ENCODE data around the gene PDCD1. TPM values are rescaled to one million over a fixed set of nuclear protein-coding genes. Genes with fewer than 3 reads are reported as not detected.
A peak's percentile ranks its signal among the peaks of the same experiment; 100 is the strongest.

PDCD1 gene
- total RNA-seq, 4 donors from 2014 or later, result 1.2 to 2.5 (median 1.5) TPM

DNA sequence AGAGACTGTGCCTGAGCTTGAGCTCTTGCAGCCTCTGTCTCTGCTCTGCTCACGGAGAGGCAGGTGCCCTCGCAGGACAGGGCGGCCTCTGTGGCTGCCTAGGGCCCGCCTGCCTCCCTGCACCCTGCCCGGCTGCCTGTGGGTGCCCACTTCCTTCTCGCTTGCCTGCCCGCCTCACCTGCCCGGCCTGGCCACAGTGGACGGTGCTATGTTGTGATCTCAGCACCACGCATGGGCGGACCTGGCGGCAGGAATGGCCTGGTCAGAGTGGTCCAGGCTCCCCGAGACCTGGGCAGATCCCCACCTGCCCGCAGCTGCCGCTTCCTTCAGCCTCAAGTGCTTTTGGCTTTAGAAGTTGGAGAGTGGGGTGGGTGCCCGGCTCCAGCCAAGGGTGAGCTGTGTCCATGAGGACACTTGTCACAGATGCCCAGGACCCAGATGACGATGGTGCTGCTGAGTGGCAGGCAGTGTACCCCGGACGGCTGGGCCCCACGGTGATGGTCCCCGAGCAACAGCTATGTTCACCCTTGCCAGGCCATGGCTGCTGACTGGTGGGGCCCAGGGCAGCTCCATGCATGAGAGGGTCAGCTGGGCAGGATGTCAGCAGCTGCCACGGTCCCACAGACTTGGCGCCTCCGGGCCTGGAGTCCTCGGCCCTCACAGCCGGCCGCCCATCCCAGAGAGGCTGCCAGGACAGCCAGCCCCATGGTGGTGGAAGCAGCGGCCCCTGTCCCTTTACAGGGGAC, 36.2 kb upstream of the PDCD1 start:
- 60 to 77% methylated on average over 1 to 4 of the region's 28 CpGs for WGBS, 2 donors
- H3K4me1 ChIP-seq, result peaks cover 43 to 76% (median 44%) of the 10 kb centered on the region in 3 donors
- intact Hi-C loops (cut with DNase I), result no loop called here

GRCh38 chr2:241894056-241894641, 35.5 kb upstream of the PDCD1 start:
- 70 to 92% methylated on average over 4 to 9 of the region's 23 CpGs for WGBS, 2 donors
- DNase-seq, result no peak
- Histone ChIP-seq H3K36me3 (no peaks in the 10 kb centered on the region), H3K4me3 (no peak overlapping the region), H3K9me3 (no peaks in the 10 kb centered on the region), H3K4me1 (peaks cover 39 to 68% (median 40%) of the 10 kb centered on the region in 3 donors), H3K27ac (peak overlapping the region in 3 of 4 donors; percentile 14 to 82 (median 75)), H3K27me3 (no peaks in the 10 kb centered on the region)
- TF ChIP-seq POLR2A (IDR thresholded peaks at IDR 0.05) (no peak), CTCF (IDR thresholded peaks at IDR 0.05) (no peak)
- intact Hi-C loops (cut with DNase I), result no loop called here

More for the DNA sequence above, 36.2 kb upstream of the PDCD1 start:
- Histone ChIP-seq H3K4me3 (no peak overlapping the region), H3K27me3 (no peaks in the 10 kb centered on the region), H3K36me3 (no peaks in the 10 kb centered on the region), H3K27ac (peak overlapping the region in 3 of 4 donors; percentile 58 to 82 (median 75)), H3K9me3 (no peaks in the 10 kb centered on the region)
- no peak for DNase-seq
- TF ChIP-seq POLR2A (IDR thresholded peaks at IDR 0.05) (no peak), CTCF (IDR thresholded peaks at IDR 0.05) (no peak)

- intact Hi-C loops (cut with DNase I), result no loop called here
- TF ChIP-seq CTCF (IDR thresholded peaks at IDR 0.05) (no peak), POLR2A (IDR thresholded peaks at IDR 0.05) (no peak)
- Histone ChIP-seq H3K4me3 (no peak overlapping the region), H3K36me3 (no peaks in the 10 kb centered on the region), H3K9me3 (no peaks in the 10 kb centered on the region), H3K27ac (no peak overlapping the region), H3K4me1 (peaks cover 36 to 60% (median 36%) of the 10 kb centered on the region in 3 donors), H3K27me3 (no peaks in the 10 kb centered on the region)
- WGBS, 2 donors, result 79 to 96% methylated on average over 7 to 10 of the region's 16 CpGs
- no peak for DNase-seq
Observed at GRCh38 chr2:241893265-241893664, 34.6 kb upstream of the PDCD1 start.

- Histone ChIP-seq H3K27ac (peak overlapping the region; percentile 35 to 78 (median 64)), H3K4me3 (no peak overlapping the region), H3K36me3 (no peaks in the 10 kb centered on the region), H3K9me3 (no peaks in the 10 kb centered on the region), H3K27me3 (no peaks in the 10 kb centered on the region), H3K4me1 (peaks cover 36 to 58% (median 36%) of the 10 kb centered on the region in 3 donors)
- TF ChIP-seq CTCF (IDR thresholded peaks at IDR 0.05) (no peak), POLR2A (IDR thresholded peaks at IDR 0.05) (no peak)
- DNase-seq, result no peak
- WGBS, 2 donors, result 48 to 70% methylated on average over 8 to 15 of the region's 22 CpGs
- intact Hi-C loops (cut with DNase I), result no loop called here
Observed at GRCh38 chr2:241892299-241893137, 33.8 kb upstream of the PDCD1 start.

DNA sequence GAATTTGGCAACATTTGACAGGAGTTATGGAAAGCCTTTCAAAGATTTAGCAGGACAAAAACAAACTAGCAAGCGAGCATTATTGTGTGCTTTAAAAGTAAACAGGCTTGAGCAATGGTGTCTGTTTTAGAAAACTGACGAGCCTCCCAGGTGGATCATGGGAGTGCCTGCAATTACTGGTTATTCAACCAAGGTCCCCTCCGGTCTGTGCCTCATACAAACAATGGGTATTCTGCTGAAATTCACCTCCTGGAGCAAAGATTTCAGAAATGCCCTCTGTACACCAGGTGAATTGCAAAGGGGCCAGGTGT, 33.2 kb upstream of the PDCD1 start:
- H3K4me3 ChIP-seq, result no peak overlapping the region
- H3K4me1 ChIP-seq, result peaks cover 36 to 58% (median 36%) of the 10 kb centered on the region in 3 donors
- H3K27ac ChIP-seq, result peak overlapping the region; percentile 35 to 78 (median 64)
- WGBS, 2 donors, result 62 to 65% methylated on average over 3 of the region's 3 CpGs
- H3K36me3 ChIP-seq, result no peaks in the 10 kb centered on the region
- TF ChIP-seq POLR2A (IDR thresholded peaks at IDR 0.05), result no peak
- TF ChIP-seq CTCF (IDR thresholded peaks at IDR 0.05), result no peak
- no peak for DNase-seq
- intact Hi-C loops (cut with DNase I), result no loop called here
- no peaks in the 10 kb centered on the region for H3K27me3 ChIP-seq
- no peaks in the 10 kb centered on the region for H3K9me3 ChIP-seq

Data from esophagus squamous epithelium (tissue), 5 donors.